Nucleus accumbens (tissue), 56 donors: ENCODE data around the gene IER3.

ENCODE experiments used
- DNase-seq, 56 donors: peaks; one replicate each; lab custom pipeline; 2025; lab: John Stamatoyannopoulos, UW

Gene IER3, protein sequence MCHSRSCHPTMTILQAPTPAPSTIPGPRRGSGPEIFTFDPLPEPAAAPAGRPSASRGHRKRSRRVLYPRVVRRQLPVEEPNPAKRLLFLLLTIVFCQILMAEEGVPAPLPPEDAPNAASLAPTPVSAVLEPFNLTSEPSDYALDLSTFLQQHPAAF

DNA sequence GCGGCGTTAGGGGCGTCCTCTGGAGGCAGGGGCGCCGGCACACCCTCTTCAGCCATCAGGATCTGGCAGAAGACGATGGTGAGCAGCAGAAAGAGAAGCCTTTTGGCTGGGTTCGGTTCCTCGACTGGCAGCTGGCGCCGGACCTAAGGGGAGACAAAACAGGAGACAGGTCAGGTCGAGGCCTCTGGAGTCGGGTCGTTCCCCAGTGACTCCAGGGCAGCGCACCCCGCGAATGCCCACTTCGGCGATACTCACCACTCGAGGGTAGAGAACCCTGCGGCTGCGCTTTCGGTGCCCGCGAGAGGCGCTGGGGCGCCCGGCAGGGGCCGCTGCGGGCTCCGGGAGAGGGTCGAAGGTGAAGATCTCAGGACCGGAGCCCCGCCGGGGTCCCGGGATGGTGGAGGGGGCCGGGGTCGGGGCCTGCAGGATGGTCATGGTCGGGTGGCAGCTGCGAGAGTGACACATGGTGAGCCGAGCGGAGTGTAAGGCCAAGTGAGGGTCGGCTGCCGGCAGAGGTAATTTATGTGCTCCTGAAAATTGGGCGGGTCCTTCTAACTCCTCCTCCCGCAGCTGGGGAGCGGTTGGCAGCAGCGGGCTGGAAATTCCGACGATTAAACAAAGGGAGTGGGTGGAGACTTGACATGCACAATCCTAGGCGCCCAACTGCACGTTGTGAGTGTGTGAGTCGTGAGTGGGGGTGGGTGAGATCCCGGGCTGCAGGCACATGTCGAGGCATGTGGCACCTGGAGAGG, at the start of gene IER3:
Gene IER3 (minus strand): TSS at position 494 of the 752 bp plus-strand sequence. CDS start 29 bp downstream, at position 465.
- peak in 53 of 56 donors; percentile 26 to 82 (median 61) for DNase-seq

DNA sequence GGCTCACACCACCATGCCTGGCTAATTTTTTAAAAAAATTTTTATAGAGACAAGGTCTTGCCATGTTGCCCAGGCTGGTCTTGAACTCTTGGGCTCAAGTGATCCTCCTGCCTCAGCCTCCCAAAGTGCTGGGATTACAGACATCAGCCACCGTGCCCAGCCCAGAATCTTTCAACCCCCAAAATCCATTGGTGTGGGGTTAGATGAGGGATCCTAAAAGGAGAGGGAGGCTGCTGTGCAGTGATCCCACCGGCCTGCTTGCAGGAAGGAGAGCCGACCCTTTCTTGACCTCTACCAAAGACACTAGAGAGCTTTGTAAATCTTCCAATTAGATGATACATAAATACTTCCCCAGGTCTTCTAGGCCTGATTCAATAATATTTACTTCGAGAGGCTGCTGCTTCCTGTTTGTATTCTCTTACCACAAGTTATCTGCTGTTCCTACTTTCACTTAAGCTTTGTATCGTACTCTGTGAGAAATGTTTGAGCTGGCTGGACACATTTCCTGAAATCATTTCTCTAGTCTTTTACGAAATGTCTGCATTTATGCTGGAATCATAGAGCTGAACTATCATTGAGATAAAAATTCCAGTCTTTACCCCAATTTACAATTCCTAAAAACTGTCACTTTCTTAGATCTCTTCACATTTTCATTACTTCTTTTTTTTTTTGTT, 49.3 kb upstream of the IER3 start:
- no peak for DNase-seq

DNA sequence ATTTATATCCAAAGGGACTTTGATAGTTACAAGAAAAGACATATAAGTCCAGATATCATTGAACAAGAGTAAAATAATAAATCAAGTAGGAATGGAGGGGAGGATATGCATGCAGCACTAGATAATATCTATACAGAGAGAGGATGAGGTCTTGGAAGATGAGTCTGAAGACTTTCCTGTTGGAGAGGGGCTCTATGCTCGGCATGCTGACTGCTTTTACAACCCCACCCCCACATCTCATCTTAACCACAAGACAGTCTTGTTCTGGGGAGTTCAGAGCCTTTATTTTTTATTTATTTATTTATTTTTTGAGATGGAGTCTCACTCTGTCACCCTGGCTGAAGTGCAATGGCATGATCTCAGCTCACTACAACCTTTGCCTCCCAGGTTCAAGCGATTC, 48.4 kb upstream of the IER3 start:
- no peak for DNase-seq

DNA sequence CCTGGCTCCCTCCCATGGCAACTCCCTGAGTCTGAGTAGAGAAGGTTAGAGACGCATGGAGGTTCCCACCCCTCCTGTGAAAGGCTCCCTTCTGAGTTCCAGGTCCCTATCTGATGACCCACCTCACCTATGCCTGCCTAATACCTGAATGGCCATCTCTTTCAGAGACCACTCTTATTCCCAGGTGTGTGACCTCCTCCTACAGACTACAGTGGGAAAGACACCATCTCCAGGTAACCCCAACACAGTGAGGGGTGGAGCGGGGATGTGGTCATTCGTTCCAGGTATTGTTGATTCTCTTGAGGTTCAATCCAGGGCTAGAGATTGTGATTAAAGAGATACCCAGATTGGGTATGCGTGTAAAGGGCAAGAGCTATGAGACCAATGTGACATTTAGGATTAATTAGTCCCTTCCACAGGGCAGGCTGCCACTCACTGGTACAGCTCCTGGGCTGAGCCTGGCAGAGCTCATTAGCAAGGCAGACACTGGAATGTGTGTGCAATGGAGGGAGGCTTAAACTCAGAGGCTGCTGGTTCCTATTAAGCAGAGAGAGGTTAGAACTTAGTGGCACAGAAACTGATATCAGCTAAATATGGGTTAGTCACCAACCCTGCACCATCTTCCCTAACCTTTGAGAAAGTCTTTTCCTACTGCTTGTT, 46.5 kb upstream of the IER3 start:
- DNase-seq, result no peak

DNA sequence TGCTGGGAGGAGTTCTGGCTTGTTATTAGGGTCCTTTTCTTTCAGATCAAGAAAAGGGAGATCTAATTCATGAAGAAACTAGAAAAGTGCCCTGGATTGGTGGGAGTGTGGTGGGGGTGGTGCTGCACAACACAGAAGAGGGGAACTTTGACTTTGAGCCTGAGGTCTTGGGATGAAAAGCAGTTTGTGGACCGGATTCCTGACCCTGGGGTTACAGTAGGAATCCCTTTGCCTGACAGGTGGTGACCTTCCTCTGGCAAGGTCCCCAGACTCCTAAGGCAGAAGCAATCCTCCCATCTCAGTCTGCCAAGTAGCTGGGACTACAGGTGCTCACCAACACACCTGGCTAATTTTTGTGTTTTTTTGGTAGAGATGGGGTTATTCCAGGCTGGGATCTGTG, 45.3 kb upstream of the IER3 start:
- no peak for DNase-seq

DNA sequence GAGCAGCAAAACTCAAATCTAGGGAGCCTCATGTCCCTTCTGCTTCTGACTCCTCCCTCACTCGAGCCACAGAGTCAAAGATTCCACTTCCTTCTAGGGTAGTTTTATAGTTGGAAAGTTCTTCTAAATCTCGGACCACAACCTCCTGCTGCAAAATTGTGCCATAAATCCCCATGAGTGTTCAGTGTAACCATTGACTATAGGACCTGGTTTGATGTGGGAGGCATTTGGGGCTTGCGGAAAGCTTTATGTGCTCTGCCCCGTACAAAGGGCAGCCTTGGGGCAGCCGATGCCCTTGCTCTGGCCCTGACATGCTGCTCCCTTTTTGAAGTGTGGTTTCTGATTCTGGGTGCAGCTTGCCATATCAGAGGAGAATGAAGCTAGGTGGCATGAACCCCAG, 43.6 kb upstream of the IER3 start:
- peak in 1 of 56 donors; percentile 6 for DNase-seq

DNA sequence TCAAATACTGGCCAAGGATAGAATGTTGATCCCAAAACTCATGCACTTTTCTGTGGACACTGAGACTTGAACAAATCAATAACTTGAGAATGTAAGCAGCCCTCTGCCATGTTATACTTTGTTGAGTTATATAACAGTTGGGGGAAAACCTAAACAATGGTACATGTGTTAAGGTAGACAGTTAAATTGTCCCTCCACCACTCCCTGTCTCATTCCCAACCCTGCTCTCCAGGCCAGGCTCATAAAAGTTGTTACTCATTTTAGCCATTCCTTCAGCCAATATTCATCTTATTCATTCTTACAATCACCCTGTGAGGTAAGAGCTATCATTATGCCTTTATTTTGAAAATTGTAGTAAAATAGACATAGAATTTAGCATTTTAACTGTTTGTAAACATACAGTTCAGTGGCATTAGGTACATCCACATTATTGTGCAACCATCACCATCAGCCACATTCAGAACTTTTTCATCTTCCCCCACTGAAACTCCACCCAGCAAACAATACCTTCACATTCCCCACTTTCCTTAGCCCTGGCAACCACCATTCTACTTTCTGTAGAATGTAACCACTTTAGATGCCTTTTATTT, 38.2 kb upstream of the IER3 start:
- DNase-seq, result no peak

DNA sequence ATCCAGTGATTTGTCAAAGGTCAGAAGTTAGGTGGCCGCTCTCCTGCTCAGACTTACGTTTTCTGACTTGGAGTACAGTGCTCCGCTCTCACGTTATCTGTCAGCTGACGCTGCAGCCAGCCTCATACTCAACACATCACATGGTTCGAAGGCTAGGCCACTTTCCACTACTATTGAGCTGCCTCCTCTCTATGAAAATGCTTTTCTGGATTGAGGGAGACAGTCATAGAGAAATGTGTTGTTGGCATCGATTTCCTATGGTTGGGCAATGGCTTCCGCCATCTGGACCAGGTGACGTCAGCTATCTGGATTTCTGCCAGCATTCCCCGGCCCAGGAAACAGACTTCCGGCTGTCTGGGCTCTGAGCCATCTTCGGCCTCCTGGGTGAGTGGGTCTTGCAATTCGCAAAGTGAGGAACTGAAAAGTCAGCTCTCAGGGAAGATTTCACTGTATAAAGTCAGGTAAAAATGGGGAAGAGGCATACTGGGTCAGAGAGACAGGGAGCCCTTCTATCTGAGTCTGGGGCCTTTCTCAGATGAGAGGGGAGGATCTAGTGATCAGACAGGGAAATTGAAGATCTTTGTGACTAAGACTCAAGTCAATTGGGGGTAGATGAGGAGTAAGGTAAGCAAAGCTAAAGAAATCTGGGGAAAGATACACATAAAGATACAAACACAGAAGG, 37.5 kb upstream of the IER3 start:
- peak in 55 of 56 donors; percentile 32 to 92 (median 81) for DNase-seq

DNA sequence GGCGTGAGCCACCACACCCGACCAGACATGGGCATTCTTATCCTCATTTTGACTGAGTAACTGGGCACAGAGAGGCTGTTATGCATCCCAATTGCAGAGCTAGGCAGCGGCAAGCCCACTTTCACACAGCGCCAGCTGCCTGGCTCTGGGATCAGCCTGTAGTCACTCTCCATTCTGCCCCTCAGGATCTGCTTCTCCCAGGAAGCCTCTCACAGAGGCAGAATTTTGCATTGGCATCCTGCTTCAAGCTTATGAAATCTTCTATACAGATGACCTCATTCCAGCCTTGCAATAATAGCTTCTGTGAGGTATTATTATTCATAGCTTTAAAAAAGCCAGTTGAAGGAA, 37.0 kb upstream of the IER3 start:
- DNase-seq, result peak in 5 of 56 donors; percentile 29 to 38 (median 34)

DNA sequence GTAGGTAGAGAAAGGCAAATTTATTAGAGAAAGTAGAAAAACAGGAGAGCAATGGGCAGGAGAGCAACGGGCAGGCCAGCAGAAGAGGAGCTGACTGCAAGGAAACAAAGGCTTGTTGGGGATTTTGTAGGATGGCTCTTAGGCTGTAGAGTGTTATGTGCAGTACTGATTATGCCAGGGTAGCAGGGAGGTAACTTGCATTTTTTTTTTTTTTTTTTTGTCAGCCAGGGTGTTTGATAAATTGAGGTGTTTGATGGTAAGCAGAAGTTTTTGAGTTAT, 36.2 kb upstream of the IER3 start:
- DNase-seq, result no peak

DNA sequence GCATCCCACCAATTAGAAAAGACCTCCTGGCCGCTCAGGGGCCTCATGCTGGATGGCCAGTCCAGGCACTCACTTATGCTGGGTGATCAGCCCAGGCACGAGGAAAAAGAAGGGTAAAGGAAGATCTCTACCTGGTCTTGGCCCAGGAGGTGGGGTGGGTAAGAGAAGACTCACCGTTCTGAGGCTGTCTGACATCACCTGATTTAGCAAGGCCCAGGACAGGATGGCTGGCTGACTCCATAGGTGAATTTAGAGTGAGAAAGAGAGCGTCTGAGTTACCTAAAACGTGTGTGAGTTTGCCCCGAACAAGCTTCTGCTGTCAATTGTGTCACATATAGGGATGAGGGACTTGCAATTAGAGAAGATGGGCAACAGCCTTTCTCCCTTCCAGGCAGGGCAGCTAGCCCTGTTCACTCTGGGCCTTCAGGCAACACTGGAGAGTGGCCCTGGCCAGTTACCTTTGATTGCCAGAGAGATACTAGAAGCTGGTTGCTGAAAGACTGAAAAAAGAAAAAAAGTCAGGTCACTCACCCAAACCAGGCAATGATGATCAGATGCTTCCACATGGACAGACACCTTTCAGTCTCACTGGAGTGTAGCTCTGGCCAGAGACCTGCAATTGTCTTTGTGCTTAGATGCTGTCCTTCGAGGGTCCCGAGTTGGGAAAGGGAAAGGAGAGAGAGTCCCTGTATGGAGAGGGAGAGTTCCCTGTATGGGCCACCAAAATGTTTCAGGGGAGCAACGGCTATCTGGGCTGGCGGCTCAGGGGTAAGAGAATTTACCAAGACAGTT, 35.7 kb upstream of the IER3 start:
- DNase-seq, result peak in 1 of 56 donors; percentile 0

DNA sequence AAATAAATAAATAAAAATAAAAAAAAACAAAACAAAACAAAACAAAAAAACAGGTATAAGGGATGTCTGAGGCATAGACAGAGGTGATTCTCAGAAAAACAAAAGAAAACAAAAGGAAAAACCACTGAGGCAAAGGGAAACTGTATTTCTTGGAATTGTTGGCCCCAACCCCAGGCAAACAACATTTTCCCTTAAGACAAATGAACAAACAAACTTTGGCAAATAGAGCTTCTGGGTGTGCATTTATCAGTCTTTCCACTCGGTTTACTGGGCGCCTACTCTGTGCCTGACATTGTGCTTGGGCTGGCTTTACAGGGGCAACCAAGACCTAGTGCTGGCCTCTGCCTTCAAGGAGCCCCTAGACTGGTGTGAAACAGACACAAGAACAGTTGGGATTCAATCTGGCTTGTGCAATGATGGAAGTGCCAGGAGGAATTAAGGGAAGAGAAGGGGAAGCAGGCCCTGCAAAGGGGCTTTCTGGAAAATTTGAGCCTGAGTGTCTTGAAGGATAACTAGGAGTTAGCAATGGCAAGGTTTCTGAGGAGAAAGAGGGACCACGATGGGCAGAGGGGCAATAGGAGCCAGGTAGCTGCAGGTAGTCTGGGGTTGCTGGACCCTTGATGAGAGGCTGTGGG, 33.8 kb upstream of the IER3 start:
- DNase-seq, result no peak

DNA sequence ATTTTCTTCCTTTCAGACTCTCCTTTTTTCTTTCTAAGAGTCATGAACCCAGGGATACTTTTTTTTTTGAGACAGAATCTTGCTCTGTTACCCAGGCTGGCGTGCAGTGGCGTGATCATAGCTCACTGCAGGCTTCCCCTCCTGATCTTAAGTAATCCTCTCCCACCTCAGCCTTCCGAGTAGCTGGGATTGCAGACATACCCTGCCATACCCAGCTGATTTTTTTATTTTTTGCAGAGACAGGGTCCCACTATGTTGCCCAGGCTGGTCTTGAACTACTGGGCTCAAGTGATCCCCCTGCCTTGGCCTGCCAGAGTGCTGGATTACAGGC, 32.8 kb upstream of the IER3 start:
- DNase-seq, result no peak

DNA sequence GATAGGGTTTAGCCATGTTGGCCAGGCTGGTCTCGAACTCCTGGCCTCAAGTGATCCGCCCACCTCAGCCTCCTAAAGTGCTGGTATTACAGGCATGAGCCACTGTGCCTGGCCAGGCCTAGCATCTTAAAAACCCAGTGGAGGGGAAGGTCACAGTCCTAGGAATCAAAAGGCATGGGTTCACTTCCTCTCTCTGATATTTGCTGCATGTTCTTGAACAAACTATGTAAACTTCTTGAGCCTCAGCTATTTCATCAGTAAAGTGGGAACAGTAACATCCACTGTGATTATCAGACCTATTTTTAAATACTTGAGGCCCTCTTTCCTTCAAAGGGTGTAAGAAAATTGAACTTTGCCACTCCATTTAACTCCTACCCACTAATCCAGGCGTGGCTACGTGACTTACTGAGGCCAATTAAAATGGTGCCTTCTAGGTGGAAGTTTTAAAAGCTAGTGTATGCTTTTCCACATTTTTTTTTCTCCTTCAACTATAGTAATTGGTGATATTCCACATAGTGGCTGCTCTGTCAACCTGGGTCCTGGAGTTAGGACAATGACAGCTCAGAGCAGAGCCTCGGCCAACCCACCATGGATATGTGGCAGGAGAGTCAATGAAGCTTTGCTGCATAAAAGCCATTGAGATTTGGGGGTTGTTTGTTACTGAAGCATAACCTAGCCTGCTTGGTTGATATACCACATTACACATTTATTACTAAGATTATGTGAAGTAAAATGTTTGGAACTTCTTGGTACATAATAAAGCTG, 32.2 kb upstream of the IER3 start:
- DNase-seq, result no peak

DNA sequence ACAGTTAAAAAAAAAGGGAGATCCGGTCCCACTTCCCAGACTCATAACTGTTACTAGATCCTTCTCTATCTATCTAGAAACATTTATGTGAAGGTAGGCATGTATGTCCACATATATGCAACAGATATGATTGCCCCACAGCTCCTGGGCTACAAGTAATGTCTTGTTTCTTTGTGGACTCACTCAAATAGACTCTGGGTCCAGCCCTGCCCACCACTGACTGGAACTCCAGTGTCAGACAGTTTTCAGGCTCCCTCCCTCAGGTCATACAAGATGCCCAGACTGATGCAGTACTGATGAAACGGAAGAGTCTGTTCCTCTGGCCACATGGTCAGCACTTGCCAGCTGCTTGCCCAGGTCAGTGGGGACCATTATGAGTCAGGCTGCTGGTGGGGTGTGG, 30.8 kb upstream of the IER3 start:
- no peak for DNase-seq

DNA sequence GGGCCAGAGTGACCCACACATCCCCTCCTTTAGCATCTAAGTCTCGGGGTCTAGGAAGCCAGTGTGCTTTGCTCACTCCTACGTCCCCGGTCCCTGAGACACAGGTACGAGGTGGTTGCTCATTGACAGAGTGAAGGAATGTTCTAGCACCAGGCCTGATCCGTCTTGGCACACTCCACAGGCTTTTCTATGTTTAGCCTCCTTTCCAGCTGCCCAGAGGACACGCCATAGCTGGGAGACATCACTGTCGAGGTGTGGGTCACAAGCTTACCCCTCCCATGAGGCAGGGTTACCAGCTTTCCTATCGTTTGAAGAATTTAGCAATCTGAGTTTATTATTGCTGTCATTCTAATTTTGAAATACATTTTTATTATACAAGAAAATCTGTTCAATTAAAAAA, 30.4 kb upstream of the IER3 start:
- no peak for DNase-seq

DNA sequence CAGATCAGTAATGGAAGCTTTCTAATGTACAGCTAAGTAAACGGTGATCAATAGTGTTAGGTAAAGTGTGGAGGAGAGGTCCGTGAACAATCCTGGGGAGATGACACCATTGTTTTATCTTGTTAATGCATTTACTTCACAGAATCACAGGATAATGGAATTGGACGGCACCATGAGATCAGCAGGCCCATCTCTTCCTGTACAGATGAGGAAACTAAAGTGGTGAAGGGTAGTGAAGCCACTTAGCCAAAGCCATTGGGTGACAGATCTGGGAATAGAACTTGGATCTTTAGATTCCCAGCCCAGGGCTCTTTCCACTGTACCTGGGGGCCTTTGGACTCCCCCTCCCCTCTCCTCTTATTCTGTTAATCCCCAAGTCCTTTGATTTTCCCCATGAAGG, 26.2 kb upstream of the IER3 start:
- DNase-seq, result no peak

DNA sequence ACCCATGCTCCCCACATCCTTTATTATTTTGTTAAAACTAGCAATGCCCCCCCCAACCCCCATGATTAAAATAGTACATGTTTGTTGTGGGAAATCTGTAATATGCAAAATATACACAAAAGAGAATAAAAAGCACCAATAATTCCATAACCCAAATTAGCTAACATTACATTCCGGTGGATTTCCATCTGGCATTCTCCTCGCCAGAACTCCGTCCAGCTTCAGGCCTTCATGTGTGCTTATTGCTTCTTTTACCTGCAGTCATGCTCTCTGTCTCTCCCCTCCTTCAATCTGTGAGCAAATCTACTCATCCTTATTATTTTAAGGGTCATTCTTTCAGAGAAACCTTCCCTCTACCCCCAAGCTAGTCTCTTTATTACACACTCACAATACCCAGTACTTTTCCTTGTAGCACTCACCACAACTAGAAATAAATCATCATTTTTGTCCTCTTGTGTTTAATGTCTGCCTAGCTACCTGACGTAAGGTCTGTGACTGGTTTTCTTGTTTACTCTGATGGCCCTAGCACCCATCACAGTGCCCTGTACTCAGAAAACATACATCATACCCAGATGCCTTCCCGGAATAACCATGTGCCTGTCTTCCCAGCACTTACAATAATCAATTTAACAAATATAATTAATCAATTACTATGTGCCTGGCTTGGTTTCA, 25.6 kb upstream of the IER3 start:
- DNase-seq, result no peak
